Parietal lobe (tissue), 2 donors: ENCODE measurements around the gene SYNGR2. TPM values are rescaled to one million over a fixed set of nuclear protein-coding genes. Genes with fewer than 3 reads are reported as not detected.

Experiments used
- small RNA-seq: library from RNA; depleted of rRNA; stranded (forward); fragments of <200 nt; gene quantifications from one replicate; pipeline ENCODE3, GENCODE V24; 2014; ENCODE audit warnings: low replicate concordance
- total RNA-seq: library from RNA; depleted of rRNA; stranded (reverse); fragments of >200 nt; gene quantifications from one replicate; pipeline ENCODE4 v1.2.3, GENCODE V29; 2014

Gene SYNGR2, protein sequence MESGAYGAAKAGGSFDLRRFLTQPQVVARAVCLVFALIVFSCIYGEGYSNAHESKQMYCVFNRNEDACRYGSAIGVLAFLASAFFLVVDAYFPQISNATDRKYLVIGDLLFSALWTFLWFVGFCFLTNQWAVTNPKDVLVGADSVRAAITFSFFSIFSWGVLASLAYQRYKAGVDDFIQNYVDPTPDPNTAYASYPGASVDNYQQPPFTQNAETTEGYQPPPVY
- total RNA-seq = 7.5 TPM

DNA sequence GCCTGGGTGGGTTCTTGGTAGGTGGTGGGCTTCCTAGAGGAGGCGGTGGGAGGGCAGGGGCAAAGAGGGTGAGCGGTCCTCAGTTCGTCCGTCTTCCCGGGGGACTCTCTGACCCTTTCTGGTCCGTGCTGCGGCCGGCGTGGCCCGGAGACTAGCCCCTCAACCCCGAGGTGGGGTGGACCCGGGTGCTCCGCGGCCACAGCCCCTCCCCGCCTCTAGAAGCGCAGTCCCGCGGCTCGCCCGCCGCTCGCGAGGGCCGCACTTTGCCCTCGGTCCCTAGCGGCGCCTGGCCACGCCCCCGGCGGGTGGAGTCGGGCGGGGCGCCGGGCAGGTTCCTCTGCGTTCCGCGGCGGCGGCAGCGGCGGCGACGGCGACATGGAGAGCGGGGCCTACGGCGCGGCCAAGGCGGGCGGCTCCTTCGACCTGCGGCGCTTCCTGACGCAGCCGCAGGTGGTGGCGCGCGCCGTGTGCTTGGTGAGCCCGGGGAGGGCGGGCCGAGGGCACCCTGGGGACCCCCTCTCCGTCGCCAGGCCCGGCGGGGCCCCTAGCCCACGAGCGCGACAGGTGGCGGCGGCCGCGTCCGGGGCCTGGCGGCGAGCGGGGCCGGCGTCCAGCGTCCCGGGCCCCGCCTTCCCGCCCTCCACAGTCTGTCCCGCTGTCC is at the start of gene SYNGR2:
SYNGR2 (plus strand) TSS at position 340 of the 661 bp plus-strand sequence; CDS start at position 376, 36 bp downstream.

DNA sequence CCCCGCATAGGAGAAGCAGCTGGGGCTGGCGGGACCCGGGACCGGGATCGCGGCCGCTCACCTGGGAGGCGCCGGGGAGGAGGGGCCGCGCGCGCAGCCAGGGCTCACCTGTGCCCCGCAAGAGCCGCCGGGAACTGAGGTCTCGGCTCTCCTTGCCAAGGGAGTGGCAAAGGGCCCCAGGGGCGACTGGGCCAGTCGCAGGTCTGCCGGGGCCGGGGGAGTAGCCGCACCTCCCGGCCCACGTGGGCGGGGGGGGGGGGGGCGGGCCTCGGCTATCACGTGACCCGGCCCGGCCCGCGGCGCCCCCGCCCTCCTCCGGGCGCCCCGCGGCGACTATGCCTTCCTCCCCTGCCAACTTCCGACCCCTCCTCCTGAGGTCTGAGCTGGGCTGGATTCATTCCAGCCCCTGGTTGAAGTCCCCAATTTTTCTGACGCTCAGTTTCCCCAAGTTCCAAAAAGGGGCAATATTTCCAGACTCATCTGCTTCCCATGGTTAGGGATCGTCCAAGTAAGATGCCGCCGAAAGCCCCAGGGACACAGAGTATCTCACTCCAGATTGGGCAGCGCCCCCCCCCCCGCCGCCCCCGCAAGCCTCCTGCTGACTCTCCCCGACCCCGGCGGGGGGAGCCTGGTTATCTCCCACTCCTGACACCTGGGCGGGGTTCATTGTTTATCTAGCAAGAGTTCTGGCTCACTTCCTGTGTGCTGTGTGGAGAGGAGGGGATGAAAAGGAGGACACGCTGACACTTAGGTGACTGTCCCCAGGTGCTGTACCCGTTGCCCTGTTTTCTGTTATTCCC is 39.6 kb upstream of the SYNGR2 start, which contains the start of gene TMC6:
TMC6 (minus strand) TSS at position 205 of the 800 bp plus-strand sequence. CDS start 1,923 bp downstream, outside the sequence.

DNA sequence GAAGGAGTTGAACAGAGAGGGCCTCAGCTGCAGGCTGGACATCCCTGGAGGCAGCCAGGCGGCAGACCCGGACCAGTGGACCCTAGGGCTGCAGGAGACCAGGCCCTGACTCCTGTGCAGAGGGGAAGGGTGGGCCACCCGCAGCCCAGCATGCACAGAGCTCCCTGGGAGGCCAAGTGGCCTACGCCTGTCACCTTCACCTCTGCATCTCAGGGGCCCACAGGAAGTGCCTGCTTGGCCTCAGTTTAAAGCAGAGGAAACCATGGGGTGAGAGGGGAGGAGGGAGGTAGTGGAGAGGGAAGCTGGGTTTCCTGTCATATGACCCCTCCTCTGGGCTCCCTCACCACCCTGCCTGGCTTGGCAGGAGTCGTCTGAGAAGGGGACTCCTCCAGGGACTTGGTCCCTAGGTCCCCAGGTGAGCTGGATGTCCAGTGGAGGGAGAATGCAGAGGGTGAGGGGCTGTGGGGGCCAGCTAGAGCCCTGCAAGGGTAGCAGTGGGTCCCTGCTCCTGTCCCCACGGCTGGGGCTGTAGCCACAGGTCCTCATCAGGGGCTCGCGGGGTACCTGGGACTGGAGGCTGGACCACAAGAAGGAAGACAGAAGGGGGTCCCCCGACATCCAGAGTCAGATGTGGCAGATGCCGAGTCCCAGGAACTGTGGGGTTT is 37.8 kb upstream of the SYNGR2 start, which contains the start of gene TMC8:
TMC8 (plus strand) TSS at position 335 of the 665 bp plus-strand sequence. CDS start 818 bp downstream, outside the sequence.

DNA sequence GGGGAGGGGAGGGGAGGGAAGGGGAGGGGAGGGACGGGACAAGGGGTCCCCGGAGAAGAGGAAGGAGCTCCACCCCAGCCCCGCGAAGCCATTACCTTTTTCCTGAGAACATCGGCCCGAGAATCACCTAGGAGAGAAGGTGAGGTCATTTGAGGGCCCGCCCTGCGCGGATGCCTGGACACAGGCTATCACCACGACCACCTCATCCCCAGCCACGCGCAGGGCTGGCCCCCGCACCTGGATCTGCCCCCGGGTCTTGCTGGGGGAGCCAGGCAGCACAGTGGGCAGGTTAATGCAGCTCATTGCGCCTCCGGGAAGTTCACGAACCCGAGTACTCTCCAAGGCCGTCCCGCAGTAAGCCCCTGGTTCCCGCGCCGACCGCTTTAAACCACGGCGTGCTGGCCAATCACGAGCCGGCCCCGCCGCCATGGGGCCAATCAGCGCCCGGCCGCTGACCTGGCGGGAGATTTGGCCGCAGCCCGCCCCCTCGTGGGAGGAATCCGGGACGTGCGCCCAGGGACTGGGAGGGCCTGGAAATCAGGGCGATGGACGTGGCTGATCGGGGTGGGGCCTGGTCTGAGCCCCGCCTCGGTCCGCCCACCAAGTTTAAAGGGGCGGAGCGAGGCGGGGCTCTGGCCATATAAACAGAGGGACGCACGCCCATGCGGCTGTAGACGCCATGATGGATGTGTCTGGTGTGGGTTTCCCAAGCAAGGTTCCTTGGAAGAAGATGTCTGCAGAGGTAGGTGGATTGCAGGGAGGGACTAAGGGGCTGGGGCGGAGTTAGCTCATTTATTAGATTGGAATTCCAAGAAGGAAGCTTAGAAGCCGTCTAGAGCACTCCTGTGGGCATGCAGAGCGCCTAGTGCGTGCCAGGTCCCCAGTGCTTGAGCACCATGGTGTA is 18.6 kb downstream of the SYNGR2 start, which contains the start of the genes AFMID and TK1:
AFMID (plus strand) TSS at position 671 of the 904 bp plus-strand sequence; CDS start at position 680, 9 bp downstream.
TK1 (minus strand) TSS at position 361 of the 904 bp plus-strand sequence; CDS start at position 303, 58 bp downstream.

DNA sequence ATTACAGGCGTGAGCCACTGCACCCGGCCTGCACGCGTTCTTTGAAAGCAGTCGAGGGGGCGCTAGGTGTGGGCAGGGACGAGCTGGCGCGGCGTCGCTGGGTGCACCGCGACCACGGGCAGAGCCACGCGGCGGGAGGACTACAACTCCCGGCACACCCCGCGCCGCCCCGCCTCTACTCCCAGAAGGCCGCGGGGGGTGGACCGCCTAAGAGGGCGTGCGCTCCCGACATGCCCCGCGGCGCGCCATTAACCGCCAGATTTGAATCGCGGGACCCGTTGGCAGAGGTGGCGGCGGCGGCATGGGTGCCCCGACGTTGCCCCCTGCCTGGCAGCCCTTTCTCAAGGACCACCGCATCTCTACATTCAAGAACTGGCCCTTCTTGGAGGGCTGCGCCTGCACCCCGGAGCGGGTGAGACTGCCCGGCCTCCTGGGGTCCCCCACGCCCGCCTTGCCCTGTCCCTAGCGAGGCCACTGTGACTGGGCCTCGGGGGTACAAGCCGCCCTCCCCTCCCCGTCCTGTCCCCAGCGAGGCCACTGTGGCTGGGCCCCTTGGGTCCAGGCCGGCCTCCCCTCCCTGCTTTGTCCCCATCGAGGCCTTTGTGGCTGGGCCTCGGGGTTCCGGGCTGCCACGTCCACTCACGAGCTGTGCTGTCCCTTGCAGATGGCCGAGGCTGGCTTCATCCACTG is 45.8 kb downstream of the SYNGR2 start, which contains the start of gene BIRC5:
BIRC5 (plus strand) TSS at position 238 of the 690 bp plus-strand sequence; CDS start at position 302, 64 bp downstream.

Small RNA genes within 50 kb of the gene (small RNA-seq; reads per million reads assigned to genes)
- not detected for gene AC087645.1

Other genes with a start within 250 kb of the SYNGR2 start
- 63.2 TPM for gene TNRC6C, start 209.9 kb upstream of the SYNGR2 start, total RNA-seq
- 5.9 TPM for gene TMC6, start 39.8 kb upstream of the SYNGR2 start, total RNA-seq
- 2.5 TPM for gene TMC8, start 37.8 kb upstream of the SYNGR2 start, total RNA-seq
- not detected for gene C17orf99, start 22.2 kb upstream of the SYNGR2 start, total RNA-seq
- gene TK1, start 18.5 kb downstream of the SYNGR2 start, total RNA-seq = 4.1 TPM
- gene AFMID, start 18.8 kb downstream of the SYNGR2 start, total RNA-seq = 23.2 TPM
- 6.6 TPM for gene BIRC5, start 45.7 kb downstream of the SYNGR2 start, total RNA-seq
- gene TMEM235, start 63.0 kb downstream of the SYNGR2 start, total RNA-seq = not detected
- 3.1 TPM for gene SOCS3, start 191.5 kb downstream of the SYNGR2 start, total RNA-seq
- 54.8 TPM for gene PGS1, start 210.1 kb downstream of the SYNGR2 start, total RNA-seq